AG09309 (cell line): Measurements from ENCODE around the gene GPHN.

Source experiments
- DNase-seq: peaks from one replicate; pipeline ENCODE4 v3.0.0-alpha.2; 2010; ENCODE audit warnings: low read depth
- H3K4me3 ChIP-seq: 2 replicates; pipeline ENCODE4 v1.5.1; 2011; ENCODE audit warnings: mild to moderate bottlenecking, low read depth, low read length, moderate library complexity; ENCODE audit not compliant: control insufficient read depth
- CTCF ChIP-seq: IDR thresholded peaks from 2 replicates; pipeline ENCODE4 v1.5.1; 2011; ENCODE audit warnings: mild to moderate bottlenecking, low read depth, low read length, inconsistent platforms; ENCODE audit not compliant: insufficient read depth, control insufficient read depth; ENCODE audit errors: missing control alignments

The GPHN gene

GRCh38 chr14:66959437-66960050 is 451.6 kb downstream of the GPHN start:
- no peak for TF ChIP-seq CTCF
- no peak overlapping the region for H3K4me3 ChIP-seq
- DNase-seq: no peak

GRCh38 chr14:66965831-66966230 is 457.9 kb downstream of the GPHN start:
- no peak overlapping the region for H3K4me3 ChIP-seq
- DNase-seq: no peak
- no peak for TF ChIP-seq CTCF

GRCh38 chr14:66972469-66972868 is 464.5 kb downstream of the GPHN start:
- DNase-seq: no peak
- no peak for TF ChIP-seq CTCF
- H3K4me3 ChIP-seq: no peak overlapping the region

- no peak overlapping the region for H3K4me3 ChIP-seq
- TF ChIP-seq CTCF: no peak
- no peak for DNase-seq
Measured at GRCh38 chr14:66974397-66975025, 466.6 kb downstream of the GPHN start.

GRCh38 chr14:66975251-66975650 is 467.3 kb downstream of the GPHN start:
- H3K4me3 ChIP-seq: no peak overlapping the region
- TF ChIP-seq CTCF: no peak
- no peak for DNase-seq

GRCh38 chr14:66979101-66979974 is 471.4 kb downstream of the GPHN start:
- no peak overlapping the region for H3K4me3 ChIP-seq
- DNase-seq: no peak
- no peak for TF ChIP-seq CTCF
